ENCODE measurements around the gene RGS13. TPM values are rescaled to one million over a fixed set of nuclear protein-coding genes. Genes with fewer than 3 reads are reported as not detected.

The RGS13 gene
- total and polyA plus RNA-seq, 7 donors = 0.03 to 0.25 (median 0.11) TPM; not detected in 2

DNA sequence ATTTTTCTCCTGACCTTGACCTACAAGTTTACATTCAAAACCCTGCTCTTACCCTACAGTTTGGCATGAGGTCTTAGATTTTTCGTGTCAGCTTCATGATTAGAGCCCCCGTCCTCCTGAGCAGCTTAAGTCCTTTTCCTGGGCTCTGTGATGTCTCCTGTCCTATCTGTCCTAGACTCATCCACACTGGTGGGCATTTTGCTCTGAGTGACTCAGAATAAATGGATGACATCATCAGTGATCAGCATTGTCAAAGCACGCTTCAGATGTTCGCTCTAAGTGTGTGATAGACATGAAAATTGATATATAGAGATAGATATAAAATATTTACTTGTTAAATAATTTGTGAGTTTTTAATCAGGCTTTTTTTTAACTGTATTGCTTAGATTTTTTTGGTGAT lies 21.8 kb downstream of the RGS13 start:
- no peaks in the 10 kb centered on the region for H3K9me3 ChIP-seq
- no peak overlapping the region for H3K4me3 ChIP-seq
- no peaks in the 10 kb centered on the region for H3K27me3 ChIP-seq (ENCODE audit: insufficient read depth in 3 of 3, low read length in 2 of 3)
- H3K4me1 ChIP-seq = no peaks in the 10 kb centered on the region
- whole genome bisulfite sequencing, 3 donors = 71 to 77% (median 74%) methylated on average over 4 of the region's 4 CpGs
- H3K36me3 ChIP-seq (ENCODE audit: insufficient read depth in 1 of 2, low read depth in 1 of 2) = no peaks in the 10 kb centered on the region
- intact Hi-C loops (cut with DNase I) = no loop called here
- H3K27ac ChIP-seq = no peak overlapping the region
- DNase-seq (no peak), ATAC-seq (no peak)
- TF ChIP-seq, protein P1, sequence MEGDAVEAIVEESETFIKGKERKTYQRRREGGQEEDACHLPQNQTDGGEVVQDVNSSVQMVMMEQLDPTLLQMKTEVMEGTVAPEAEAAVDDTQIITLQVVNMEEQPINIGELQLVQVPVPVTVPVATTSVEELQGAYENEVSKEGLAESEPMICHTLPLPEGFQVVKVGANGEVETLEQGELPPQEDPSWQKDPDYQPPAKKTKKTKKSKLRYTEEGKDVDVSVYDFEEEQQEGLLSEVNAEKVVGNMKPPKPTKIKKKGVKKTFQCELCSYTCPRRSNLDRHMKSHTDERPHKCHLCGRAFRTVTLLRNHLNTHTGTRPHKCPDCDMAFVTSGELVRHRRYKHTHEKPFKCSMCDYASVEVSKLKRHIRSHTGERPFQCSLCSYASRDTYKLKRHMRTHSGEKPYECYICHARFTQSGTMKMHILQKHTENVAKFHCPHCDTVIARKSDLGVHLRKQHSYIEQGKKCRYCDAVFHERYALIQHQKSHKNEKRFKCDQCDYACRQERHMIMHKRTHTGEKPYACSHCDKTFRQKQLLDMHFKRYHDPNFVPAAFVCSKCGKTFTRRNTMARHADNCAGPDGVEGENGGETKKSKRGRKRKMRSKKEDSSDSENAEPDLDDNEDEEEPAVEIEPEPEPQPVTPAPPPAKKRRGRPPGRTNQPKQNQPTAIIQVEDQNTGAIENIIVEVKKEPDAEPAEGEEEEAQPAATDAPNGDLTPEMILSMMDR (IDR thresholded peaks at IDR 0.05) = no peak

DNA sequence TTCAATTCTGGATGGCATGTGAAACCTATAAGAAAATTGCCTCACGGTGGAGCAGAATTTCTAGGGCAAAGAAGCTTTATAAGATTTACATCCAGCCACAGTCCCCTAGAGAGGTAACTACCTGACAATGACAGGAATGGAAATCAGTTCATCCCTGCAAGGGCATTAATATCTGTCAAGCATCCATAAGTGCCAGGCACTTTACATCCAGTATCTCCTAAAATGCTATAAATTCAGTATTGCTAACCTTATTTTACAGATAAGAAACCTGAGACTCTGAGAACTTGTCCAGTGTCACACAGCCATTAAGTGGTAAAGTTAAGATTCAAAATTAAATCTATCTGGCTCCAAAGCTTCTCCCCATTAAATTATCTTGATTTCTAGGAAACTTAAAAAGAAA lies 22.3 kb downstream of the RGS13 start:
- intact Hi-C loops (cut with DNase I) = no loop called here

DNA sequence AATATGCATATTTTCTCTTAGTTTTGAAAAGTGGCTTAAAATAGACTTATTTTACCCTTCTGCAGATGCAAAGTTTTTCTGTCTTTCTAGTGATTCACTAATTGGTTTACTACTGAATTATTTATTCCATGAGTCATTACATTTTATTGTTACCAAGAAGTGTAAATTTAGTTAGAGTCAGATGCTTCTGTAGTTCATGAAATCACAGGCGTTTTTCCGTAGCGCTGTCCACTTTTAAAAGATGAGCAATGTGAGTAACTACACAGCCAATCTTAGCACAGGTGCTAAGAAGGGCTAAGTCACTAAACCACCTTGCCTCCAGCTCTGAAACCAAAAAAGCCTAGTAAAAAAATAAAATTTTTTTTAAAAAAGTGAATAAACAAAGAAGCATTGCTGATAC lies 24.7 kb downstream of the RGS13 start:
- Histone ChIP-seq H3K4me1 (no peaks in the 10 kb centered on the region), H3K4me3 (no peak overlapping the region), H3K27me3 (ENCODE audit: insufficient read depth in 3 of 3, low read length in 2 of 3) (no peaks in the 10 kb centered on the region), H3K9me3 (no peaks in the 10 kb centered on the region), H3K36me3 (ENCODE audit: insufficient read depth in 1 of 2, low read depth in 1 of 2) (no peaks in the 10 kb centered on the region), H3K27ac (no peak overlapping the region)
- 83 to 88% (median 86%) methylated on average over 3 of the region's 3 CpGs for WGBS, 3 donors
- intact Hi-C loops (cut with DNase I) = no loop called here
- no peak for ATAC-seq
- DNase-seq = no peak
- TF ChIP-seq, protein P1 (IDR thresholded peaks at IDR 0.05) = no peak

More for the DNA sequence above, 22.3 kb downstream of the RGS13 start:
- H3K4me1 ChIP-seq = no peaks in the 10 kb centered on the region
- H3K36me3 ChIP-seq (ENCODE audit: insufficient read depth in 1 of 2, low read depth in 1 of 2) = no peaks in the 10 kb centered on the region
- WGBS, 3 donors = 67 to 70% (median 68%) methylated on average over 1 of the region's 1 CpG
- no peak overlapping the region for H3K4me3 ChIP-seq
- H3K27me3 ChIP-seq (ENCODE audit: insufficient read depth in 3 of 3, low read length in 2 of 3) = no peaks in the 10 kb centered on the region
- H3K27ac ChIP-seq = no peak overlapping the region
- no peak for ATAC-seq
- no peaks in the 10 kb centered on the region for H3K9me3 ChIP-seq
- no peak for DNase-seq
- TF ChIP-seq, protein P1 (IDR thresholded peaks at IDR 0.05) = no peak

DNA sequence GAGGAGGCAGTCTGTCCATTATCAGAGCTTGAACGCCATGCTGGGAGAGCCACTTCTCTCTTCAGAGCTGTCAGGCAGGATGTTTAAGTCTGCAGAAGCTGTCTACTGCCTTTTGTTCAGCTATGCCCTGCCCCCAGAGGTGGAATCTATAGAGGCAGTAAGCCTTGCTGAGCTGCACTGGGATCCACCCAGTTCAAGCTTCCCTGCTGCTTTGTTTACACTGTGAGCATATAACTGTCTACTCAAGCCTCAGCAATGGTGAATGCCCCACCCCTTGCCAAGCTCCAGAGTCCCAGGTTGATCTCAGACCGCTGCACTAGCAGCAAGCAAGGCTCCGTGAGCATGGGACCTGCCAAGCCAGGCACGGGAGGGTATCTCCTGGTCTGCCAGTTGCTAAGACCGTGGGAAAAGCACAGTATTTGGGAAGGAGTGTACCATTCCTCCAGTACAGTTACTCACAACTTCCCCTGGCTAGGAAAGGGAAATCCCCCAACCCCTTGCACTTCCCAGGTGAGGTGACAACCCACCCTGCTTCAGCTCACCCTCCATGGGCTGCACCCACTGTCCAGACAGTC lies 32.5 kb downstream of the RGS13 start:
- Histone ChIP-seq H3K36me3 (ENCODE audit: insufficient read depth in 1 of 2, low read depth in 1 of 2) (no peaks in the 10 kb centered on the region), H3K27me3 (ENCODE audit: insufficient read depth in 3 of 3, low read length in 2 of 3) (no peaks in the 10 kb centered on the region), H3K27ac (no peak overlapping the region), H3K9me3 (no peaks in the 10 kb centered on the region), H3K4me1 (no peaks in the 10 kb centered on the region), H3K4me3 (no peak overlapping the region)
- intact Hi-C loops (cut with DNase I) = no loop called here
- WGBS, 3 donors = 73 to 83% (median 79%) methylated on average over 5 of the region's 5 CpGs
- DNase-seq (no peak), ATAC-seq (no peak)
- TF ChIP-seq, protein P1 (IDR thresholded peaks at IDR 0.05) = no peak

DNA sequence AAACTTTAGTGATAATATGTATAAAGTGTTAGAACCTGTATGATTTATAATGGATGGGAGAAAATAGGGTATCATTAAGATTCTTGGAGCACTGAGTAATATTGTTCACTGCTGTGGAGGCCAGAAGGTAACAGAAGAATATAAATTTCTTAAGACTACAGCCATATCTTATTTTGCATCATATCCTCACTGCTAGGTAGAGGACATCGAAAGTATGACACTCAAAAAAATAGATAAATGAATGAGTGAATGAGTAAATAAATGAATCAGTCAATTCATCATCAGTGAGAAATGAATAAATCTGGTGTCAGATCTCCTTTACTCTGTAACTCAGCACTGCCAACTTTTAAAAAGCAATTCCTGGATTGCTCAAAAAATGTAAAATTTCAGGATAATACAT lies 33.2 kb downstream of the RGS13 start:
- intact Hi-C loops (cut with DNase I) = no loop called here
- TF ChIP-seq, protein P1 (IDR thresholded peaks at IDR 0.05) = no peak
- WGBS, 3 donors = 87 to 97% (median 93%) methylated on average over 1 of the region's 1 CpG

More for the DNA sequence above, 33.2 kb downstream of the RGS13 start:
- H3K27me3 ChIP-seq (ENCODE audit: insufficient read depth in 3 of 3, low read length in 2 of 3) = no peaks in the 10 kb centered on the region
- no peak overlapping the region for H3K27ac ChIP-seq
- DNase-seq = no peak
- no peak overlapping the region for H3K4me3 ChIP-seq
- no peak for ATAC-seq
- H3K36me3 ChIP-seq (ENCODE audit: insufficient read depth in 1 of 2, low read depth in 1 of 2) = no peaks in the 10 kb centered on the region
- H3K9me3 ChIP-seq = no peaks in the 10 kb centered on the region
- no peaks in the 10 kb centered on the region for H3K4me1 ChIP-seq
